HepG2 (cell line): Measurements from ENCODE around the gene NTSR2. TPM values are rescaled to one million over a fixed set of nuclear protein-coding genes. Genes with fewer than 3 reads are reported as not detected.

Experiments
- AGO1 ChIP-seq: fragments of 200-400 bp; formaldehyde crosslinking; IDR thresholded peaks from 2 replicates; pipeline ENCODE4 v1.6.1; 2017; ENCODE audit warnings: mild to moderate bottlenecking, low read depth, low read length, moderate library complexity; ENCODE audit not compliant: poor library complexity, severe bottlenecking
- CCDC6 ChIP-seq: sonication (generic); formaldehyde crosslinking; IDR thresholded peaks from 2 replicates; pipeline ENCODE4 v1.8.1; 2022; ENCODE audit warnings: mild to moderate bottlenecking, missing genetic modification reagents, moderate library complexity
- EHMT2 ChIP-seq: fragments of 200-600 bp; sonication (generic); IDR thresholded peaks from 2 replicates; pipeline ENCODE4 v1.7.0; 2017; ENCODE audit warnings: antibody characterized with exemption, low read depth, low read length, borderline replicate concordance
- HMGXB4 ChIP-seq, 2 experiments: sonication (generic) in 1 of 2; formaldehyde crosslinking in 1 of 2; IDR thresholded peaks; 2 replicates each; pipeline versions ENCODE4 v1.4.0 to v1.6.1; 2018 to 2020; ENCODE audit warnings: missing genetic modification reagents in 2 of 2, borderline replicate concordance in 1 of 2, low read depth in 1 of 2, mild to moderate bottlenecking in 1 of 2, missing biosample characterization in 1 of 2
- HNF1B ChIP-seq: sonication (generic); formaldehyde crosslinking; IDR thresholded peaks from 2 replicates; pipeline ENCODE4 v1.5.1; 2020; ENCODE audit warnings: mild to moderate bottlenecking, moderate library complexity, missing genetic modification reagents
- KDM3A ChIP-seq: IDR thresholded peaks from 2 replicates; pipeline ENCODE4 v1.6.1; 2018; ENCODE audit warnings: low read depth, missing compliant biosample characterization
- KLF13 ChIP-seq: sonication (generic); formaldehyde crosslinking; IDR thresholded peaks from 2 replicates; pipeline ENCODE4 v1.4.0; 2020; ENCODE audit warnings: mild to moderate bottlenecking, missing genetic modification reagents
- MED1 ChIP-seq: sonication (generic); formaldehyde crosslinking; IDR thresholded peaks from 2 replicates; pipeline ENCODE4 v1.4.0; 2020; ENCODE audit warnings: missing genetic modification reagents
- MEIS1 ChIP-seq: sonication (generic); formaldehyde crosslinking; IDR thresholded peaks from 2 replicates; pipeline ENCODE4 v1.9.0; 2021; ENCODE audit warnings: mild to moderate bottlenecking, missing genetic modification reagents, moderate library complexity, borderline replicate concordance
- RBM39 ChIP-seq: fragments of 200-400 bp; formaldehyde crosslinking; IDR thresholded peaks from one replicate; pipeline ENCODE4 v1.6.1; 2018; ENCODE audit warnings: antibody characterized with exemption, mild to moderate bottlenecking, low read depth, low read length; ENCODE audit not compliant: poor library complexity, severe bottlenecking
- SRY ChIP-seq: sonication (generic); formaldehyde crosslinking; IDR thresholded peaks from 2 replicates; pipeline ENCODE4 v1.8.0; 2022; ENCODE audit warnings: mild to moderate bottlenecking, missing genetic modification reagents
- TBL1XR1 ChIP-seq: fragments of 150-350 bp; IDR thresholded peaks from 2 replicates; pipeline ENCODE4 v1.6.1; 2014; ENCODE audit warnings: borderline replicate concordance, low read length; ENCODE audit not compliant: partially characterized antibody
- UBTF ChIP-seq: sonication (generic); formaldehyde crosslinking; IDR thresholded peaks from 2 replicates; pipeline ENCODE4 v1.4.0; 2020; ENCODE audit warnings: mild to moderate bottlenecking, missing genetic modification reagents
- ZBTB21 ChIP-seq: sonication (generic); formaldehyde crosslinking; IDR thresholded peaks from 2 replicates; pipeline ENCODE4 v1.4.0; 2020; ENCODE audit warnings: missing genetic modification reagents
- ZNF280B ChIP-seq: sonication (generic); formaldehyde crosslinking; IDR thresholded peaks from 2 replicates; pipeline ENCODE4 v1.5.0; 2020; ENCODE audit warnings: missing genetic modification reagents, mild to moderate bottlenecking, borderline replicate concordance
- ZNF501 ChIP-seq: sonication (generic); formaldehyde crosslinking; IDR thresholded peaks from 2 replicates; pipeline ENCODE4 v1.5.1; 2020; ENCODE audit warnings: mild to moderate bottlenecking, moderate library complexity, missing genetic modification reagents
- ZNF580 ChIP-seq: IDR thresholded peaks from 2 replicates; pipeline ENCODE4 v1.6.1; 2016; ENCODE audit warnings: low read depth, borderline replicate concordance
- polyA plus RNA-seq, 8 experiments: library from polyadenylated mRNA; depleted of rRNA in 3 of 8; stranded (reverse) in 7 of 8; unstranded in 1 of 8; fragments of >200 nt; fragmentation: Illumina TruSeq in 4 of 8; extraction: Trizol in 4 of 8; gene quantifications; 2 replicates each; pipeline versions ENCODE4 v1.2.1 to v1.2.3, GENCODE V29; 2011 to 2016; ENCODE audit warnings: low read depth in 4 of 8, missing spikeins in 1 of 8, mixed read lengths in 1 of 8; ENCODE audit not compliant: insufficient read depth in 1 of 8
- total RNA-seq, 5 experiments: library from RNA; depleted of rRNA; stranded (reverse); fragments of >200 nt; fragmentation: Illumina TruSeq; extraction: Trizol; gene quantifications; 2 replicates each; pipeline ENCODE4 v1.2.3, GENCODE V29; 2016; ENCODE audit warnings: low read depth in 1 of 5

Gene NTSR2
- total and polyA plus RNA-seq, 2 of the 13 experiments (the other 11 are each of a cell fraction or from before 2014, with no cell fraction given), result not detected

GRCh38 chr2:11681722-11682589, 12.0 kb upstream of the NTSR2 start (continued):
- TF ChIP-seq TBL1XR1 (no peak), HNF1B (CRISPR knock-in tag) (0 out of 2 replicates have a peak, but pooled peaks have one; percentile 18), SRY (CRISPR knock-in tag) (no peak), ZNF280B (peak; percentile 36; the same call in 1 of the 2 replicates), EHMT2 (peak; percentile 27; the same call in 1 of the 2 replicates), AGO1 (no peak), KDM3A (0 out of 2 replicates have a peak, but pooled peaks have one; percentile 46), RBM39 (peak; percentile 29), CCDC6 (CRISPR knock-in tag) (no peak), ZBTB21 (CRISPR knock-in tag) (no peak), HMGXB4 (CRISPR knock-in tag; IDR thresholded peaks at IDR 0.05; ENCODE audit: borderline replicate concordance in 1 of 2, low read depth in 1 of 2) (peak; percentile 42 to 60; a peak in 2 of 4 replicates), UBTF (CRISPR knock-in tag) (peak; percentile 29; the same call in 1 of the 2 replicates), ZNF501 (CRISPR knock-in tag) (peak; percentile 72), KLF13 (CRISPR knock-in tag) (0 out of 2 replicates have a peak, but pooled peaks have one; percentile 25), ZNF580 (peak; percentile 36; the same call in 1 of the 2 replicates), MED1 (no peak; the same call in 1 of the 2 replicates), MEIS1 (peak; percentile 27; the same call in 1 of the 2 replicates)
